H1 (cell line): ENCODE measurements around the gene CCDC152. TPM values are rescaled to one million over a fixed set of nuclear protein-coding genes. Genes with fewer than 3 reads are reported as not detected.

ENCODE experiments used
- SUZ12 ChIP-seq: fragments of 200-600 bp; sonication (generic); IDR thresholded peaks from 2 replicates; pipeline ENCODE4 v1.6.1; 2012; ENCODE audit warnings: mild to moderate bottlenecking, inconsistent platforms, low read length, moderate library complexity, mixed read lengths
- polyA plus RNA-seq, 7 experiments: library from polyadenylated mRNA; depleted of rRNA in 3 of 7; stranded (reverse) in 5 of 7; unstranded in 2 of 7; fragments of >200 nt in 5 of 7; fragments of 200-250 nt in 2 of 7; gene quantifications; 1 replicate in 5 of 7; 2 replicates in 1 of 7; 4 replicates in 1 of 7; pipeline versions ENCODE4 v1.2.1 to v1.2.3, GENCODE V29; 2011 to 2013; ENCODE audit warnings: missing spikeins in 2 of 7, mixed read lengths in 2 of 7
- total RNA-seq: library from RNA; stranded (reverse); fragmentation: NEBNext Ultra II Directional; extraction: Animal tissue kit (Norgen Biotek cat#: 25700); gene quantifications from 2 replicates; pipeline ENCODE4 v1.2.1, GENCODE V29; 2021
- TF ChIP-seq, protein P1 (sequence below): fragments of 300-600 bp; sonication (generic); IDR thresholded peaks from 2 replicates; pipeline ENCODE4 v1.7.1; 2012; ENCODE audit warnings: low read length, moderate library complexity, mild to moderate bottlenecking, inconsistent platforms; ENCODE audit not compliant: insufficient replicate concordance
- TF ChIP-seq, protein P2 (sequence below): IDR thresholded peaks from 2 replicates; pipeline ENCODE4 v1.6.1; 2011; ENCODE audit warnings: low read length, improper control_type of control experiment

The CCDC152 gene
- total and polyA plus RNA-seq, 2 of the 8 experiments (the other 6 are each of a cell fraction or from before 2014, with no cell fraction given), result 2.6 to 9.5 TPM

DNA sequence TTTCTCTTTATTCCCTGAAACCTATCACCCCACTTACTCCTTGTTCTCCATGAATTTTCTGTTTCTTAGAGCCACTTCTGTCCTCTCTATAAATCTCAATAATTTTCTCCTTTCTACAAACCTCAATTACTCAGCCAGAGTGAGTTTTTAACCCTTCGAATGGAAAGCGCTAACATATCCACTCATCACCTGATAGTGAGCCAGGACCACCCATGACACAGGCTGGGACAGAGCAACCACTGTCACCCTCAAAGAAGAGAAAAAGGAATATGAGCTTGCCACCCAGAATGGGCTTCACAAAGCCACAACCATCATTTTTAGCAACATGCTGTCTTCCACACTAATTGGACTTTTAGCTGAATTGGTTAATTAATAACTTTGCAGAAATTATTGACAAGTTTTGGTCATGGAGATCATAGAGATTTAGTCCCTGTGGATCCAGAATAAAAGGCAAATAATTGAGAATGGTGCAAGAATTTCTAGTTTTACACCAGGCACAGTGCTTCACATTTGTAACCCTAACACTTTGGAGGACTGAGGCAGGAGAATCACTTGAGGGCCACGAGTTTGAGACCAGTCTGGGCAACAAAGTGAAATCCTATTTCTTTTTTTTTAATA, 87.2 kb downstream of the CCDC152 start (continued):
- TF ChIP-seq, protein P1, sequence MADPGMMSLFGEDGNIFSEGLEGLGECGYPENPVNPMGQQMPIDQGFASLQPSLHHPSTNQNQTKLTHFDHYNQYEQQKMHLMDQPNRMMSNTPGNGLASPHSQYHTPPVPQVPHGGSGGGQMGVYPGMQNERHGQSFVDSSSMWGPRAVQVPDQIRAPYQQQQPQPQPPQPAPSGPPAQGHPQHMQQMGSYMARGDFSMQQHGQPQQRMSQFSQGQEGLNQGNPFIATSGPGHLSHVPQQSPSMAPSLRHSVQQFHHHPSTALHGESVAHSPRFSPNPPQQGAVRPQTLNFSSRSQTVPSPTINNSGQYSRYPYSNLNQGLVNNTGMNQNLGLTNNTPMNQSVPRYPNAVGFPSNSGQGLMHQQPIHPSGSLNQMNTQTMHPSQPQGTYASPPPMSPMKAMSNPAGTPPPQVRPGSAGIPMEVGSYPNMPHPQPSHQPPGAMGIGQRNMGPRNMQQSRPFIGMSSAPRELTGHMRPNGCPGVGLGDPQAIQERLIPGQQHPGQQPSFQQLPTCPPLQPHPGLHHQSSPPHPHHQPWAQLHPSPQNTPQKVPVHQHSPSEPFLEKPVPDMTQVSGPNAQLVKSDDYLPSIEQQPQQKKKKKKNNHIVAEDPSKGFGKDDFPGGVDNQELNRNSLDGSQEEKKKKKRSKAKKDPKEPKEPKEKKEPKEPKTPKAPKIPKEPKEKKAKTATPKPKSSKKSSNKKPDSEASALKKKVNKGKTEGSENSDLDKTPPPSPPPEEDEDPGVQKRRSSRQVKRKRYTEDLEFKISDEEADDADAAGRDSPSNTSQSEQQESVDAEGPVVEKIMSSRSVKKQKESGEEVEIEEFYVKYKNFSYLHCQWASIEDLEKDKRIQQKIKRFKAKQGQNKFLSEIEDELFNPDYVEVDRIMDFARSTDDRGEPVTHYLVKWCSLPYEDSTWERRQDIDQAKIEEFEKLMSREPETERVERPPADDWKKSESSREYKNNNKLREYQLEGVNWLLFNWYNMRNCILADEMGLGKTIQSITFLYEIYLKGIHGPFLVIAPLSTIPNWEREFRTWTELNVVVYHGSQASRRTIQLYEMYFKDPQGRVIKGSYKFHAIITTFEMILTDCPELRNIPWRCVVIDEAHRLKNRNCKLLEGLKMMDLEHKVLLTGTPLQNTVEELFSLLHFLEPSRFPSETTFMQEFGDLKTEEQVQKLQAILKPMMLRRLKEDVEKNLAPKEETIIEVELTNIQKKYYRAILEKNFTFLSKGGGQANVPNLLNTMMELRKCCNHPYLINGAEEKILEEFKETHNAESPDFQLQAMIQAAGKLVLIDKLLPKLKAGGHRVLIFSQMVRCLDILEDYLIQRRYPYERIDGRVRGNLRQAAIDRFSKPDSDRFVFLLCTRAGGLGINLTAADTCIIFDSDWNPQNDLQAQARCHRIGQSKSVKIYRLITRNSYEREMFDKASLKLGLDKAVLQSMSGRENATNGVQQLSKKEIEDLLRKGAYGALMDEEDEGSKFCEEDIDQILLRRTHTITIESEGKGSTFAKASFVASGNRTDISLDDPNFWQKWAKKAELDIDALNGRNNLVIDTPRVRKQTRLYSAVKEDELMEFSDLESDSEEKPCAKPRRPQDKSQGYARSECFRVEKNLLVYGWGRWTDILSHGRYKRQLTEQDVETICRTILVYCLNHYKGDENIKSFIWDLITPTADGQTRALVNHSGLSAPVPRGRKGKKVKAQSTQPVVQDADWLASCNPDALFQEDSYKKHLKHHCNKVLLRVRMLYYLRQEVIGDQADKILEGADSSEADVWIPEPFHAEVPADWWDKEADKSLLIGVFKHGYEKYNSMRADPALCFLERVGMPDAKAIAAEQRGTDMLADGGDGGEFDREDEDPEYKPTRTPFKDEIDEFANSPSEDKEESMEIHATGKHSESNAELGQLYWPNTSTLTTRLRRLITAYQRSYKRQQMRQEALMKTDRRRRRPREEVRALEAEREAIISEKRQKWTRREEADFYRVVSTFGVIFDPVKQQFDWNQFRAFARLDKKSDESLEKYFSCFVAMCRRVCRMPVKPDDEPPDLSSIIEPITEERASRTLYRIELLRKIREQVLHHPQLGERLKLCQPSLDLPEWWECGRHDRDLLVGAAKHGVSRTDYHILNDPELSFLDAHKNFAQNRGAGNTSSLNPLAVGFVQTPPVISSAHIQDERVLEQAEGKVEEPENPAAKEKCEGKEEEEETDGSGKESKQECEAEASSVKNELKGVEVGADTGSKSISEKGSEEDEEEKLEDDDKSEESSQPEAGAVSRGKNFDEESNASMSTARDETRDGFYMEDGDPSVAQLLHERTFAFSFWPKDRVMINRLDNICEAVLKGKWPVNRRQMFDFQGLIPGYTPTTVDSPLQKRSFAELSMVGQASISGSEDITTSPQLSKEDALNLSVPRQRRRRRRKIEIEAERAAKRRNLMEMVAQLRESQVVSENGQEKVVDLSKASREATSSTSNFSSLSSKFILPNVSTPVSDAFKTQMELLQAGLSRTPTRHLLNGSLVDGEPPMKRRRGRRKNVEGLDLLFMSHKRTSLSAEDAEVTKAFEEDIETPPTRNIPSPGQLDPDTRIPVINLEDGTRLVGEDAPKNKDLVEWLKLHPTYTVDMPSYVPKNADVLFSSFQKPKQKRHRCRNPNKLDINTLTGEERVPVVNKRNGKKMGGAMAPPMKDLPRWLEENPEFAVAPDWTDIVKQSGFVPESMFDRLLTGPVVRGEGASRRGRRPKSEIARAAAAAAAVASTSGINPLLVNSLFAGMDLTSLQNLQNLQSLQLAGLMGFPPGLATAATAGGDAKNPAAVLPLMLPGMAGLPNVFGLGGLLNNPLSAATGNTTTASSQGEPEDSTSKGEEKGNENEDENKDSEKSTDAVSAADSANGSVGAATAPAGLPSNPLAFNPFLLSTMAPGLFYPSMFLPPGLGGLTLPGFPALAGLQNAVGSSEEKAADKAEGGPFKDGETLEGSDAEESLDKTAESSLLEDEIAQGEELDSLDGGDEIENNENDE, result no peak
- TF ChIP-seq SUZ12, result no peak
- TF ChIP-seq, protein P2, sequence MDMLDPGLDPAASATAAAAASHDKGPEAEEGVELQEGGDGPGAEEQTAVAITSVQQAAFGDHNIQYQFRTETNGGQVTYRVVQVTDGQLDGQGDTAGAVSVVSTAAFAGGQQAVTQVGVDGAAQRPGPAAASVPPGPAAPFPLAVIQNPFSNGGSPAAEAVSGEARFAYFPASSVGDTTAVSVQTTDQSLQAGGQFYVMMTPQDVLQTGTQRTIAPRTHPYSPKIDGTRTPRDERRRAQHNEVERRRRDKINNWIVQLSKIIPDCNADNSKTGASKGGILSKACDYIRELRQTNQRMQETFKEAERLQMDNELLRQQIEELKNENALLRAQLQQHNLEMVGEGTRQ, result no peak
